SK-N-SH (cell line): Measurements from ENCODE around the gene CA5A. TPM values are rescaled to one million over a fixed set of nuclear protein-coding genes. Genes with fewer than 3 reads are reported as not detected.

Experiments
- CTCF ChIA-PET: fragments of 300-600, 350-600 bp; formaldehyde crosslinking; extraction: SDS; loops from one replicate; lab custom pipeline; 2021; lab: Yijun Ruan, JAX
- POLR2A ChIA-PET: fragments of 350-600 bp; sonication (Branson Sonifier 250); formaldehyde crosslinking; extraction: SDS; loops from one replicate; lab custom pipeline; 2020; ENCODE audit warnings: antibody characterized with exemption, inconsistent platforms; lab: Yijun Ruan, JAX
- DNase-seq: peaks from one replicate; pipeline ENCODE4 v3.0.0; 2012
- H2AFZ ChIP-seq: fragments of 200-600 bp; sonication (generic); 2 replicates; pipeline ENCODE4 v1.8.1; 2016; ENCODE audit warnings: antibody characterized with exemption, mild to moderate bottlenecking, low read depth
- H3F3A ChIP-seq: fragments of 200-600 bp; sonication (generic); replicated peaks from 2 replicates; pipeline ENCODE3; 2016; ENCODE audit warnings: antibody characterized with exemption, mild to moderate bottlenecking; ENCODE audit not compliant: insufficient read depth
- H3K27ac ChIP-seq, 2 experiments: fragments of 200-500 bp in 1 of 2; fragments of 200-600 bp in 1 of 2; sonication (Bioruptor generic) in 1 of 2; sonication (generic), shearing (Covaris generic) in 1 of 2; 2 replicates each; pipeline versions ENCODE4 v1.5.1 to v1.6.1; 2014 to 2016; ENCODE audit warnings: low read depth in 2 of 2, inconsistent platforms in 1 of 2, low read length in 1 of 2, mild to moderate bottlenecking in 1 of 2, mixed read lengths in 1 of 2
- H3K27me3 ChIP-seq: fragments of 200-600 bp; sonication (generic), shearing (Covaris generic); 2 replicates; pipeline ENCODE4 v1.6.1; 2016; ENCODE audit warnings: mixed run types; ENCODE audit not compliant: insufficient read depth
- H3K36me3 ChIP-seq, 2 experiments: fragments of 200-500 bp in 1 of 2; fragments of 200-600 bp in 1 of 2; sonication (Bioruptor generic) in 1 of 2; sonication (generic) in 1 of 2; replicated peaks in 1 of 2; 2 replicates each; pipeline versions ENCODE3 to v1.5.1; 2014 to 2016; ENCODE audit warnings: low read length in 1 of 2, mild to moderate bottlenecking in 1 of 2; ENCODE audit not compliant: insufficient read depth in 2 of 2, control insufficient read depth in 1 of 2
- H3K4me1 ChIP-seq, 2 experiments: fragments of 200-500 bp in 1 of 2; fragments of 200-600 bp in 1 of 2; sonication (Bioruptor generic) in 1 of 2; sonication (generic), shearing (Covaris generic) in 1 of 2; 2 replicates each; pipeline versions ENCODE4 v1.5.1 to v1.6.1; 2014 to 2016; ENCODE audit warnings: low read depth in 1 of 2, low read length in 1 of 2, mixed run types in 1 of 2; ENCODE audit not compliant: insufficient read depth in 2 of 2, control insufficient read depth in 1 of 2
- H3K4me2 ChIP-seq: fragments of 200-600 bp; sonication (generic), shearing (Covaris generic); 2 replicates; pipeline ENCODE4 v1.6.1; 2017; ENCODE audit warnings: mixed run types
- H3K4me3 ChIP-seq, 2 experiments: fragments of 200-500 bp in 1 of 2; fragments of 200-600 bp in 1 of 2; sonication (Bioruptor generic) in 1 of 2; sonication (generic), shearing (Covaris generic) in 1 of 2; 2 replicates each; pipeline versions ENCODE4 v1.5.1 to v1.8.1; 2014 to 2016; ENCODE audit warnings: low read depth in 2 of 2, inconsistent platforms in 1 of 2, low read length in 1 of 2, mild to moderate bottlenecking in 1 of 2, mixed read lengths in 1 of 2, moderate library complexity in 1 of 2
- H3K79me2 ChIP-seq: fragments of 200-600 bp; sonication (generic); 2 replicates; pipeline ENCODE4 v1.8.1; 2017; ENCODE audit warnings: mild to moderate bottlenecking; ENCODE audit not compliant: insufficient read depth
- H3K9ac ChIP-seq: fragments of 200-600 bp; sonication (generic); 2 replicates; pipeline ENCODE4 v1.6.1; 2017; ENCODE audit warnings: mixed run types
- H3K9me2 ChIP-seq: fragments of 200-600 bp; sonication (generic); 2 replicates; pipeline ENCODE4 v1.6.1; 2017; ENCODE audit warnings: mixed run types
- H3K9me3 ChIP-seq: fragments of 200-600 bp; sonication (generic); 2 replicates; pipeline ENCODE4 v1.6.1; 2017; ENCODE audit warnings: mixed run types, mild to moderate bottlenecking, moderate library complexity
- H4K20me1 ChIP-seq: fragments of 200-600 bp; sonication (generic); 2 replicates; pipeline ENCODE4 v1.6.1; 2017; ENCODE audit warnings: mild to moderate bottlenecking, mixed run types; ENCODE audit not compliant: insufficient read depth
- CHD2 ChIP-seq: fragments of 150-350 bp; IDR thresholded peaks from 2 replicates; pipeline ENCODE4 v1.6.1; 2018; ENCODE audit warnings: low read length; ENCODE audit not compliant: partially characterized antibody
- CTCF ChIP-seq: fragments of 200-600 bp; sonication (generic); IDR thresholded peaks from 2 replicates; pipeline ENCODE4 v1.6.1; 2017; ENCODE audit warnings: antibody characterized with exemption, mild to moderate bottlenecking, moderate library complexity
- ELF1 ChIP-seq: IDR thresholded peaks from 2 replicates; pipeline ENCODE4 v1.4.0; 2012
- EP300 ChIP-seq, 2 experiments: IDR thresholded peaks; 2 replicates each; pipeline versions ENCODE4 v1.4.0 to v1.6.1; 2012; ENCODE audit warnings: borderline replicate concordance in 1 of 2, low read depth in 1 of 2, low read length in 1 of 2
- EZH2phosphoT487 ChIP-seq: fragments of 200-600 bp; sonication (generic); IDR thresholded peaks from 2 replicates; pipeline ENCODE4 v1.6.1; 2017; ENCODE audit warnings: low read depth, mixed run types, mild to moderate bottlenecking, antibody characterized with exemption, moderate library complexity, borderline replicate concordance
- FOSL2 ChIP-seq: IDR thresholded peaks from 2 replicates; pipeline ENCODE4 v1.4.0; 2012; ENCODE audit warnings: low read depth, mild to moderate bottlenecking, moderate library complexity, borderline replicate concordance
- FOXJ3 ChIP-seq: sonication (generic); formaldehyde crosslinking; IDR thresholded peaks from 2 replicates; pipeline ENCODE4 v1.5.1; 2020; ENCODE audit warnings: mild to moderate bottlenecking, missing genetic modification reagents
- FOXM1 ChIP-seq: IDR thresholded peaks from 2 replicates; pipeline ENCODE4 v1.4.0; 2012; ENCODE audit warnings: low read depth, mild to moderate bottlenecking
- GABPA ChIP-seq: IDR thresholded peaks from 2 replicates; pipeline ENCODE4 v1.4.0; 2012; ENCODE audit warnings: low read depth, mild to moderate bottlenecking
- GATA2 ChIP-seq: sonication (generic); formaldehyde crosslinking; IDR thresholded peaks from 2 replicates; pipeline ENCODE4 v1.5.0; 2020; ENCODE audit warnings: mild to moderate bottlenecking, missing genetic modification reagents
- IRF3 ChIP-seq: fragments of 150-350 bp; IDR thresholded peaks from 2 replicates; pipeline ENCODE4 v1.6.1; 2016; ENCODE audit warnings: mild to moderate bottlenecking, low read depth, low read length
- JUND ChIP-seq: IDR thresholded peaks from 2 replicates; pipeline ENCODE4 v1.4.0; 2012
- MAX ChIP-seq: IDR thresholded peaks from 2 replicates; pipeline ENCODE4 v1.4.0; 2012; ENCODE audit warnings: low read depth
- NFIC ChIP-seq: IDR thresholded peaks from 2 replicates; pipeline ENCODE4 v1.4.0; 2012; ENCODE audit warnings: borderline replicate concordance
- NRF1 ChIP-seq: IDR thresholded peaks from 2 replicates; pipeline ENCODE4 v1.6.1; 2012; ENCODE audit warnings: low read depth, mild to moderate bottlenecking, low read length
- PBX3 ChIP-seq: IDR thresholded peaks from 2 replicates; pipeline ENCODE4; 2012
- POLR2AphosphoS5 ChIP-seq: IDR thresholded peaks from 2 replicates; pipeline ENCODE4 v1.6.1; 2012; ENCODE audit warnings: low read depth, low read length
- RAD21 ChIP-seq: IDR thresholded peaks from 2 replicates; pipeline ENCODE4 v1.6.1; 2012; ENCODE audit warnings: mild to moderate bottlenecking, low read length
- RCOR1 ChIP-seq: fragments of 150-350 bp; IDR thresholded peaks from 2 replicates; pipeline ENCODE4 v1.6.1; 2017; ENCODE audit warnings: antibody characterized with exemption, low read length
- RXRA ChIP-seq: IDR thresholded peaks from 2 replicates; pipeline ENCODE4 v1.4.0; 2012; ENCODE audit warnings: low read depth, mild to moderate bottlenecking, borderline replicate concordance
- SIN3A ChIP-seq: IDR thresholded peaks from 2 replicates; pipeline ENCODE4 v1.6.1; 2012; ENCODE audit warnings: low read depth, mild to moderate bottlenecking, low read length, moderate library complexity, borderline replicate concordance
- TCF12 ChIP-seq: IDR thresholded peaks from 2 replicates; pipeline ENCODE4 v1.4.0; 2012
- TEAD4 ChIP-seq: IDR thresholded peaks from 2 replicates; pipeline ENCODE4 v1.4.0; 2012; ENCODE audit warnings: mild to moderate bottlenecking, borderline replicate concordance; ENCODE audit not compliant: insufficient read depth
- YY1 ChIP-seq: IDR thresholded peaks from 2 replicates; pipeline ENCODE4 v1.4.0; 2012; ENCODE audit warnings: low read depth, mild to moderate bottlenecking
- WGBS: methylation state at CpG from one replicate; pipeline ENCODE4 v1.1.6; 2017; ENCODE audit warnings: low lambda C conversion rate; 5-methylcytosine and 5-hydroxymethylcytosine counted together
- polyA plus RNA-seq, 3 experiments: library from polyadenylated mRNA; depleted of rRNA; stranded (reverse); fragments of >200 nt; gene quantifications; 2 replicates each; pipeline ENCODE4 v1.2.3, GENCODE V29; 2012

Gene CA5A
- polyA plus RNA-seq, 1 of the 3 experiments (the other 2 are of a cell fraction) = not detected

DNA sequence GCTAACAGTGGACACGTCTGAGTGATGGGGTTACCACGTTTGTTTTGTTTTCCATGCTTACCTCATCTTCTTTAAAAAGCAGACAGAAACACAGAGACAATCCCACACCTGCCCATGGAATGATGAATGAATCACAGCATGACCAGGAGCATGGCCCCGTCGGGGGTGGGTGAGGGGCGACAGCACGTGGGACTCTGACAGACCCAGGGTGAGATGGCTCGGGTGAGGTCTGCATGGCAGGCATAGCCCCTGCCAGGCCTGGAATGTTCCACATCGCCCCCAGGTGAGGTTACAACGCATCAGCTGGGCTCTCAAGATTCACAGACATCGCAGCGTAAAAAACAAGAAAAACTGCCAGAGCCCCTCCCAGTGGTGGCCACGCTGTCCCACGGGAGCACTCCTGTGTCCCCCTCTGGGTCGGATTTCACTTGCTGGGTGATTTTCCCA, 85.2 kb downstream of the CA5A start:
- TF ChIP-seq TEAD4 (no peak), NRF1 (no peak), PBX3 (no peak)
- H3K27me3 ChIP-seq = no peaks in the 10 kb centered on the region
- H3K4me2 ChIP-seq = no peak overlapping the region
- no peak overlapping the region for H2AFZ ChIP-seq
- H3K79me2 ChIP-seq = peaks cover 5% of the 10 kb centered on the region; the same call in 1 of the 2 replicates
- ChIA-PET CTCF (interaction anchor here (0.7 to 10.5 kb wide), 8 partner anchors 8 to 71 kb away, joined by 3 to 207 read pairs (median 15); partner anchors contain the start of gene SLC7A5), POLR2A (no interaction called here)
- no peak overlapping the region for H3K4me3 ChIP-seq
- no peaks in the 10 kb centered on the region for H3K9me3 ChIP-seq
- no peak for DNase-seq
- peaks cover 17 to 51% of the 10 kb centered on the region in 2 experiments for H3K4me1 ChIP-seq
- H3K9ac ChIP-seq = no peak overlapping the region
- H3K27ac ChIP-seq = no peak overlapping the region; a peak in 1 of 4 replicates
- H3K9me2 ChIP-seq = no peaks in the 10 kb centered on the region
- WGBS = 90% methylated on average over 14 of the region's 14 CpGs
- peaks cover 3% of the 10 kb centered on the region for H3F3A ChIP-seq
- H4K20me1 ChIP-seq = peaks cover 13% of the 10 kb centered on the region; the same call in 1 of the 2 replicates
- H3K36me3 ChIP-seq = peaks cover 3 to 29% of the 10 kb centered on the region in 2 experiments

- WGBS = 65% methylated on average over 19 of the region's 25 CpGs
- Histone ChIP-seq H3K36me3 (peaks cover 3 to 29% of the 10 kb centered on the region in 2 experiments), H3F3A (peaks cover 3% of the 10 kb centered on the region), H3K27ac (no peak overlapping the region; a peak in 1 of 4 replicates), H2AFZ (no peak overlapping the region), H3K79me2 (peaks cover 5% of the 10 kb centered on the region; the same call in 1 of the 2 replicates), H3K9ac (no peak overlapping the region), H3K9me2 (no peaks in the 10 kb centered on the region), H3K4me1 (peaks cover 16 to 47% of the 10 kb centered on the region in 2 experiments), H3K9me3 (no peaks in the 10 kb centered on the region), H3K27me3 (no peaks in the 10 kb centered on the region), H3K4me2 (no peak overlapping the region), H3K4me3 (no peak overlapping the region; a peak in 1 of 4 replicates), H4K20me1 (peaks cover 6% of the 10 kb centered on the region; the same call in 1 of the 2 replicates)
- POLR2A ChIA-PET = interaction anchor here (0.9 to 1.6 kb wide), 5 partner anchors 11 to 71 kb away, joined by 3 to 12 read pairs (median 5); partner anchors contain the start of gene SLC7A5
- CTCF ChIA-PET = interaction anchor here (0.8 to 10.5 kb wide), 33 partner anchors 10 to 279 kb away, joined by 3 to 207 read pairs (median 5); partner anchors contain the start of gene SLC7A5
- DNase-seq = peak; percentile 91
- TF ChIP-seq GABPA (no peak), SIN3A (no peak), FOXM1 (no peak), EZH2phosphoT487 (no peak), RXRA (no peak), EP300 (IDR thresholded peaks at IDR 0.05; ENCODE audit: borderline replicate concordance in 1 of 2, low read depth in 1 of 2, low read length in 1 of 2) (no peak), ELF1 (no peak), CHD2 (peak; percentile 37), JUND (no peak), NFIC (no peak), GATA2 (no peak), IRF3 (no peak), MAX (no peak), FOXJ3 (CRISPR knock-in tag) (no peak), YY1 (no peak), RCOR1 (no peak), CTCF (peak; percentile 96), TCF12 (no peak), POLR2AphosphoS5 (no peak), FOSL2 (no peak), RAD21 (peak; percentile 79)
Observed at GRCh38 chr16:87850009-87851006, 86.0 kb downstream of the CA5A start.
